HL-60 (cell line): ENCODE measurements around the gene RPN2.

Experiments
- CTCF ChIP-seq: IDR thresholded peaks from one replicate; pipeline ENCODE4 v1.5.1; 2011; ENCODE audit warnings: low read length, control low read depth, inconsistent platforms; ENCODE audit not compliant: insufficient read depth
- REST ChIP-seq: IDR thresholded peaks from 2 replicates; pipeline ENCODE4 v1.6.1; 2012; ENCODE audit warnings: low read depth; ENCODE audit not compliant: insufficient replicate concordance

GRCh38 chr20:37235065-37235464 is 55.9 kb downstream of the RPN2 start:
- no peak for TF ChIP-seq CTCF
- TF ChIP-seq REST: no peak
